ENCODE data around the gene NEK6. TPM values are rescaled to one million over a fixed set of nuclear protein-coding genes. Genes with fewer than 3 reads are reported as not detected.

The NEK6 gene
- total and polyA plus RNA-seq, 10 of the 15 experiments (the other 5 are each of a cell fraction or from before 2014, with no cell fraction given) = 31.3 to 161 (median 89.2) TPM

DNA sequence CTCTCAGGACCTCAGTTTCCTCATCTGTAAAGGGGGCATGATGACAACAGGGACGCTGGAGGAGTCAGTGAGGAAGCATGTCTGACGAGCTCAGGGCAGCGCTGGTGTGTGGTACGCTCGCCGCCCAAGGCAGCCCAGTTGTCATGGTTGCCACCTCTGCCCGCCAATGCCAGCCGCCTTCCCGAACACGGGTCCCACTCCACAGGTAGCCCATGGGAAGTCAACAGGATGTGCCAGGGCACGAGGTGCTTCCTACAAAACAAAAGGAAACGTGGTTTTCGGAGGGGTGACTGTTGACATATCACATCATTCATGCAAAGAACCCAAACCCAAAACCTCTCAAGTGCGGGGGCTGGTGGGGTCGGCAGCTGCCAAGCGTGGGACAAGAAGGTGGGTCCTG lies 58.1 kb downstream of the NEK6 start:
- H3K9me3 ChIP-seq (replicated peaks; ENCODE audit: control insufficient read depth, insufficient read depth, low read length) = no peaks in the 10 kb centered on the region
- SMC1A ChIA-PET (ENCODE audit: uncharacterized antibody, unreplicated experiment) = interaction anchor here (1.4 kb wide), 1 partner anchor 23 kb away, joined by 3 read pairs; no protein-coding TSS in a partner anchor

More for the DNA sequence above, 58.1 kb downstream of the NEK6 start:
- H2AFZ ChIP-seq (ENCODE audit: control insufficient read depth, low read depth, low read length) = no peak overlapping the region
- FAIRE-seq (no peak), ATAC-seq (no peak), DNase-seq (ENCODE audit: low read depth, low spot score) (no peak)
- peaks cover 30 to 52% of the 10 kb centered on the region in 2 experiments; a peak in 3 of 4 replicates for H3K36me3 ChIP-seq (ENCODE audit: control insufficient read depth in 2 of 2, insufficient read depth in 2 of 2, low read length in 1 of 2)
- ChIA-PET CTCF (interaction anchor here (0.5 kb wide), 1 partner anchor 113 kb away, joined by 3 read pairs; no protein-coding TSS in a partner anchor), RAD21 (ENCODE audit: unreplicated experiment) (no interaction called here), POLR2A (no interaction called here)
- H3K4me2 ChIP-seq (ENCODE audit: control insufficient read depth, insufficient read depth) = no peak overlapping the region
- no peak overlapping the region for H3K4me3 ChIP-seq
- in situ Hi-C loops (cut with MboI) (no loop called here), intact Hi-C loops (cut with micrococcal nuclease; ENCODE audit: unreplicated experiment) (no loop called here)
- peaks cover 1% of the 10 kb centered on the region; the same call in 1 of the 2 replicates for H3K79me2 ChIP-seq (ENCODE audit: control insufficient read depth, insufficient read depth, low read length)
- WGBS (ENCODE audit: insufficient coverage, insufficient replicate concordance, low lambda C conversion rate, missing lambda C conversion rate) = 92% methylated on average over 16 of the region's 16 CpGs
- no peak overlapping the region for H3K27ac ChIP-seq (ENCODE audit: control insufficient read depth, insufficient read depth)
- H3K9ac ChIP-seq (ENCODE audit: control insufficient read depth, insufficient read depth, low read length) = no peak overlapping the region
- H3K27me3 ChIP-seq (replicated peaks in 1 of 2; ENCODE audit: control insufficient read depth in 2 of 2, insufficient read depth in 2 of 2, low read length in 1 of 2) = no peaks in the 10 kb centered on the region
- H4K20me1 ChIP-seq (ENCODE audit: control insufficient read depth, insufficient read depth) = peaks cover 5% of the 10 kb centered on the region; the same call in 1 of the 2 replicates
- TF ChIP-seq, protein P1, sequence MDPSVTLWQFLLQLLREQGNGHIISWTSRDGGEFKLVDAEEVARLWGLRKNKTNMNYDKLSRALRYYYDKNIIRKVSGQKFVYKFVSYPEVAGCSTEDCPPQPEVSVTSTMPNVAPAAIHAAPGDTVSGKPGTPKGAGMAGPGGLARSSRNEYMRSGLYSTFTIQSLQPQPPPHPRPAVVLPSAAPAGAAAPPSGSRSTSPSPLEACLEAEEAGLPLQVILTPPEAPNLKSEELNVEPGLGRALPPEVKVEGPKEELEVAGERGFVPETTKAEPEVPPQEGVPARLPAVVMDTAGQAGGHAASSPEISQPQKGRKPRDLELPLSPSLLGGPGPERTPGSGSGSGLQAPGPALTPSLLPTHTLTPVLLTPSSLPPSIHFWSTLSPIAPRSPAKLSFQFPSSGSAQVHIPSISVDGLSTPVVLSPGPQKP (IDR thresholded peaks at IDR 0.05; ENCODE audit: low read depth, low read length) = no peak
- TF ChIP-seq SIX5 (IDR thresholded peaks at IDR 0.05; ENCODE audit: low read depth, low read length, severe bottlenecking) (no peak), POLR2A (IDR thresholded peaks at IDR 0.05; ENCODE audit: low read depth, low read length) (0 out of 2 replicates have a peak, but pooled peaks have one; percentile 7)
- BruUV-seq (replicated peaks) = no TSS peak
- no peaks in the 10 kb centered on the region for H3K4me1 ChIP-seq (ENCODE audit: control insufficient read depth, insufficient read depth, low read length)

All from GM12878 (cell line).